Activated CD8-positive, alpha-beta T cell treated with anti-CD3 and anti-CD28 coated beads for 36 hours (primary cell): ENCODE data around the gene CAPN1. TPM values are rescaled to one million over a fixed set of nuclear protein-coding genes. Genes with fewer than 3 reads are reported as not detected.

ENCODE experiments used
- ATAC-seq: fragments of 200-7000 bp; cut with Tn5 transposase; one replicate; pipeline ENCODE4 v1.10.0; 2021; ENCODE audit warnings: mild to moderate bottlenecking, moderate library complexity
- CTCF ChIA-PET: fragments of 350-600 bp; sonication (Branson Sonifier 250); formaldehyde crosslinking; loops from one replicate; lab custom pipeline; 2021; ENCODE audit warnings: antibody characterized with exemption; lab: Charles Lee
- POLR2A ChIA-PET: fragments of 350-600 bp; sonication (Branson Sonifier 250); formaldehyde crosslinking; loops from one replicate; lab custom pipeline; 2021; ENCODE audit warnings: antibody characterized with exemption; lab: Charles Lee
- DNase-seq: peaks from one replicate; pipeline ENCODE4 v3.0.0-alpha.2; 2020
- H3K27ac Mint-ChIP-seq: one replicate; pipeline ENCODE4 v1.8.0; 2021; ENCODE audit warnings: mild to moderate bottlenecking, mixed read lengths
- H3K27me3 Mint-ChIP-seq: one replicate; pipeline ENCODE4 v1.8.0; 2021; ENCODE audit warnings: mixed read lengths
- H3K36me3 Mint-ChIP-seq: one replicate; pipeline ENCODE4 v1.8.0; 2021; ENCODE audit warnings: low read depth, mixed read lengths
- H3K4me1 Mint-ChIP-seq: one replicate; pipeline ENCODE4 v1.8.0; 2021; ENCODE audit warnings: low read depth, mixed read lengths
- H3K4me3 Mint-ChIP-seq: one replicate; pipeline ENCODE4 v1.8.0; 2021; ENCODE audit warnings: mild to moderate bottlenecking, moderate library complexity, mixed read lengths
- H3K9me3 Mint-ChIP-seq: one replicate; pipeline ENCODE4 v1.8.0; 2021; ENCODE audit warnings: mixed read lengths
- intact Hi-C: fragments of 100-400 bp; cut with micrococcal nuclease; formaldehyde crosslinking; loops from one replicate; pipeline ENCODE4 v1.10.0; 2022
- total RNA-seq, 2 experiments: library from RNA; stranded (reverse); gene quantifications; one replicate each; pipeline ENCODE4 v1.2.3, GENCODE V29; 2021
- TF ChIP-seq, protein P1 (sequence below): fragments of 200-600 bp; IDR thresholded peaks from one replicate; pipeline ENCODE4 v1.8.0; 2022; ENCODE audit warnings: antibody characterized with exemption, mild to moderate bottlenecking

The CAPN1 gene
- total RNA-seq, 2 experiments from 2014 or later = 72.6 to 74.7 TPM

- Mint-ChIP-seq H3K27me3 (no peaks in the 10 kb centered on the region), H3K4me3 (no peak overlapping the region), H3K4me1 (no peaks in the 10 kb centered on the region), H3K36me3 (no peaks in the 10 kb centered on the region), H3K9me3 (no peaks in the 10 kb centered on the region), H3K27ac (no peak overlapping the region)
- ATAC-seq = no peak
- TF ChIP-seq, protein P1, sequence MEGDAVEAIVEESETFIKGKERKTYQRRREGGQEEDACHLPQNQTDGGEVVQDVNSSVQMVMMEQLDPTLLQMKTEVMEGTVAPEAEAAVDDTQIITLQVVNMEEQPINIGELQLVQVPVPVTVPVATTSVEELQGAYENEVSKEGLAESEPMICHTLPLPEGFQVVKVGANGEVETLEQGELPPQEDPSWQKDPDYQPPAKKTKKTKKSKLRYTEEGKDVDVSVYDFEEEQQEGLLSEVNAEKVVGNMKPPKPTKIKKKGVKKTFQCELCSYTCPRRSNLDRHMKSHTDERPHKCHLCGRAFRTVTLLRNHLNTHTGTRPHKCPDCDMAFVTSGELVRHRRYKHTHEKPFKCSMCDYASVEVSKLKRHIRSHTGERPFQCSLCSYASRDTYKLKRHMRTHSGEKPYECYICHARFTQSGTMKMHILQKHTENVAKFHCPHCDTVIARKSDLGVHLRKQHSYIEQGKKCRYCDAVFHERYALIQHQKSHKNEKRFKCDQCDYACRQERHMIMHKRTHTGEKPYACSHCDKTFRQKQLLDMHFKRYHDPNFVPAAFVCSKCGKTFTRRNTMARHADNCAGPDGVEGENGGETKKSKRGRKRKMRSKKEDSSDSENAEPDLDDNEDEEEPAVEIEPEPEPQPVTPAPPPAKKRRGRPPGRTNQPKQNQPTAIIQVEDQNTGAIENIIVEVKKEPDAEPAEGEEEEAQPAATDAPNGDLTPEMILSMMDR = no peak
- intact Hi-C loops = no loop called here
- ChIA-PET CTCF (interaction anchor here (1.3 kb wide), 1 partner anchor 66 kb away, joined by 3 read pairs; no protein-coding TSS in a partner anchor), POLR2A (no interaction called here)
- no peak for DNase-seq
Observed at GRCh38 chr11:65159012-65159411, 22.7 kb upstream of the CAPN1 start.

- Mint-ChIP-seq H3K9me3 (no peaks in the 10 kb centered on the region), H3K4me1 (no peaks in the 10 kb centered on the region), H3K36me3 (no peaks in the 10 kb centered on the region), H3K27ac (no peak overlapping the region), H3K27me3 (no peaks in the 10 kb centered on the region), H3K4me3 (no peak overlapping the region)
- TF ChIP-seq, protein P1 = no peak
- no peak for ATAC-seq
- ChIA-PET POLR2A (no interaction called here), CTCF (interaction anchor here (1.7 kb wide), 1 partner anchor 20 kb away, joined by 5 read pairs; the partner anchor contains the start of gene CAPN1)
- DNase-seq = no peak
- intact Hi-C loops = no loop called here
Observed at GRCh38 chr11:65160643-65161042, 21.1 kb upstream of the CAPN1 start.

GRCh38 chr11:65163684-65164083 is 18.0 kb upstream of the CAPN1 start:
- intact Hi-C loops = no loop called here

GRCh38 chr11:65165410-65166317 is 16.1 kb upstream of the CAPN1 start:
- intact Hi-C loops = no loop called here
- Mint-ChIP-seq H3K9me3 (no peaks in the 10 kb centered on the region), H3K27ac (no peak overlapping the region), H3K27me3 (no peaks in the 10 kb centered on the region), H3K4me1 (no peaks in the 10 kb centered on the region), H3K4me3 (no peak overlapping the region), H3K36me3 (no peaks in the 10 kb centered on the region)
- ATAC-seq (no peak), DNase-seq (no peak)
- ChIA-PET POLR2A (interaction anchor here (0.7 kb wide), 1 partner anchor 34 kb away, joined by 3 read pairs; no protein-coding TSS in a partner anchor), CTCF (no interaction called here)
- TF ChIP-seq, protein P1 = no peak

More at GRCh38 chr11:65163684-65164083, 18.0 kb upstream of the CAPN1 start:
- Mint-ChIP-seq H3K27ac (no peak overlapping the region), H3K4me1 (no peaks in the 10 kb centered on the region), H3K9me3 (no peaks in the 10 kb centered on the region), H3K27me3 (no peaks in the 10 kb centered on the region), H3K36me3 (no peaks in the 10 kb centered on the region), H3K4me3 (no peak overlapping the region)
- POLR2A ChIA-PET = interaction anchor here (0.6 kb wide), 1 partner anchor 104 kb away, joined by 3 read pairs; no protein-coding TSS in a partner anchor
- DNase-seq (no peak), ATAC-seq (no peak)
- CTCF ChIA-PET = no interaction called here
- TF ChIP-seq, protein P1 = no peak

- Mint-ChIP-seq H3K4me3 (no peak overlapping the region), H3K9me3 (no peaks in the 10 kb centered on the region), H3K4me1 (no peaks in the 10 kb centered on the region), H3K27ac (no peak overlapping the region), H3K27me3 (no peaks in the 10 kb centered on the region), H3K36me3 (no peaks in the 10 kb centered on the region)
- POLR2A ChIA-PET = no interaction called here
- no peak for ATAC-seq
- CTCF ChIA-PET = interaction anchor here (1.1 kb wide), 1 partner anchor 59 kb away, joined by 3 read pairs; no protein-coding TSS in a partner anchor
- intact Hi-C loops = no loop called here
- TF ChIP-seq, protein P1 = no peak
- no peak for DNase-seq
Observed at GRCh38 chr11:65166893-65167292, 14.8 kb upstream of the CAPN1 start.
